NCI-H2227 (cell line): ENCODE measurements around the gene TOP2A.
A peak's percentile ranks its signal among the peaks of the same experiment; 100 is the strongest.

Experiments
- DNase-seq: peaks from one replicate; lab custom pipeline; 2025; ENCODE audit not compliant: unreplicated experiment; lab: John Stamatoyannopoulos, UW

Gene TOP2A

GRCh38 chr17:40347319-40348135 lies 70.2 kb downstream of the TOP2A start:
- DNase-seq, result no peak

GRCh38 chr17:40346765-40347158 lies 70.9 kb downstream of the TOP2A start:
- DNase-seq, result no peak

GRCh38 chr17:40345994-40346764 lies 71.5 kb downstream of the TOP2A start:
- DNase-seq, result no peak

- DNase-seq, result peak; percentile 61
Observed at GRCh38 chr17:40345161-40345993, 72.3 kb downstream of the TOP2A start.

GRCh38 chr17:40344421-40345160 lies 73.1 kb downstream of the TOP2A start:
- DNase-seq, result no peak

- DNase-seq, result peak; percentile 33
Observed at GRCh38 chr17:40343219-40344119, 74.2 kb downstream of the TOP2A start.

GRCh38 chr17:40342504-40343218 lies 75.0 kb downstream of the TOP2A start:
- peak; percentile 36 for DNase-seq

GRCh38 chr17:40341808-40342503 lies 75.7 kb downstream of the TOP2A start:
- peak; percentile 81 for DNase-seq

GRCh38 chr17:40340880-40341807 lies 76.6 kb downstream of the TOP2A start:
- DNase-seq, result peak; percentile 92

- DNase-seq, result no peak
Observed at GRCh38 chr17:40340327-40340726, 77.4 kb downstream of the TOP2A start.

GRCh38 chr17:40338941-40339649 lies 78.6 kb downstream of the TOP2A start:
- no peak for DNase-seq
